GM21381 (cell line): ENCODE data around the gene PTMS.
"Not testable (repeated sequence)": the region's sequence is repeated elsewhere in the genome, so short reads cannot be mapped to it uniquely, and the experiment has no call there.

Experiments
- ATAC-seq: cut with Tn5 transposase; IDR thresholded peaks from one replicate; pipeline ENCODE4 v1.9.1; 2021; ENCODE audit warnings: mild to moderate bottlenecking, moderate library complexity; ENCODE audit not compliant: unreplicated experiment

PTMS gene

DNA sequence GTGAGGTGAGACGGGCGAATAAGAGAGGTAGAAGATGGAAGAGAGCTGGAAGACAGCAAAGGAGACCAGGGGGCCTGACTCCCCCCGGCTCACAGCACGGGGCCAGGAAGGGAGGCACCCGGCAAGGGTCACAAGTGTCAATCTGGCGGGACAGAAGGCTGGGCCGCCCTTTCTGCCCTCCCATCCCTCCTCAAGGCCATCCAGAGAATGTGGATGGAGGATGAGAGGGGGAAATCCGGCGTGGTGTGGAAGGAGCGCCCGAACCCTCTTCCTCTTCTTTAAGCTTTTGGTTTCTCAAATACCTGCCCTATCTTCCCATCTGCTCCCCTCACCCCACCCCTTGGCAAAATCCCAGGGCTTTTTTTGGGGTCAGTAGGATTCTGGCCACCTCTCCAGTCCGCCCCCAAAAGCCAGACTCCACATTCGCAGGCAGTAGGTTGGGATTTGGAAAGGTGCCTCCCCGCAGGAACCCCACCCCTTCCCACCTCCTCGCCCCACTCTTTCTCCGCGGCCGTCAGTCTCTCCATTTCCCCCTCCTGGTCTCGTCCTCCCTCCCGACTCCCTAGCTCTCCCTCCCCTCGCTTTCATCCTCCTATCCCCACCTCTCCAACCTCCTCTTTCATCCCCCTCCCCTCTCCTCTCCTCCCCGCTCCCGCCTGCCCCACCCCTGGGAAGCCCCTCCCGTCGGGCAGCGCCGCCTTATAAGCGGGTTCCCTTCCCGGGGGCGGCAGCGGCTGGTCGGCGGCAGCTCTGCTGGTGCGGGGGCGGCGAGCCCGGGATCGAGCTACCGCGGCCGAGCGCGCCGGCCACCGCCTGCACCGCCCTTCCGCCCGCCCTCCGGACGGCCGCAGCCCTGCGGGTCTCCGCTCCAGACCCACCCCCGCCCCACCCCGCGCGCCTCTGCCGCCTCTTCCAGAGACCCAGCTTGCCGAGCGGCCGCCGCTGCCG lies at the start of gene PTMS:
Gene PTMS, plus strand, starts transcription at position 730 of the 948 bp plus-strand sequence. CDS start 343 bp downstream, outside the sequence.
- ATAC-seq = peak; percentile 24

DNA sequence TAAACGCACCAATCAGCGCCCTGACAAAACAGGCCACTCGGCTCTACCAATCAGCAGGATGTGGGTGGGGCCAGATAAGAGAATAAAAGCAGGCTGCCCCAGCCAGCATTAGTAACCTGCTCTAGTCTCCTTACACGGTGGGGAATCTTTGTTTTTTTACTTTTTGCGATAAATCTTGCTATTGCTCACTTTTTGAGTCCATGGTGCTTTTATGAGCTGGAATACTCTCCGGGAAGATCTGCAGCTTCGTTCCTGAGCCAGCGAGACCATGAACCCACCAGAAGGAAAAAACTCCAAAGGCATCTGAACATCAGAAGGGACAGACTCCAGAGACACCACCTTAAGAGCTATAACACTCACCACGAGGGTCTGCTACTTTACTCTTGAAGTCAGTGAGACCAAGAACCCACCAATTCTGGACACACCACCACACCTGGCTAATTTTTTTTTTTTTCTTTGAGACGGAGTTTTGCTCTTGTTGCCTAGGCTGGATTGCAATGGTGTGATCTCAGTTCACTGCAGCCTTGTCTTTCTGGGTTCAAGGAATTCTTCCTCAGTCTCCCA lies 49.2 kb upstream of the PTMS start:
- ATAC-seq = no peak

- no peak for ATAC-seq
Measured at GRCh38 chr12:6722863-6723262, 43.3 kb upstream of the PTMS start.

DNA sequence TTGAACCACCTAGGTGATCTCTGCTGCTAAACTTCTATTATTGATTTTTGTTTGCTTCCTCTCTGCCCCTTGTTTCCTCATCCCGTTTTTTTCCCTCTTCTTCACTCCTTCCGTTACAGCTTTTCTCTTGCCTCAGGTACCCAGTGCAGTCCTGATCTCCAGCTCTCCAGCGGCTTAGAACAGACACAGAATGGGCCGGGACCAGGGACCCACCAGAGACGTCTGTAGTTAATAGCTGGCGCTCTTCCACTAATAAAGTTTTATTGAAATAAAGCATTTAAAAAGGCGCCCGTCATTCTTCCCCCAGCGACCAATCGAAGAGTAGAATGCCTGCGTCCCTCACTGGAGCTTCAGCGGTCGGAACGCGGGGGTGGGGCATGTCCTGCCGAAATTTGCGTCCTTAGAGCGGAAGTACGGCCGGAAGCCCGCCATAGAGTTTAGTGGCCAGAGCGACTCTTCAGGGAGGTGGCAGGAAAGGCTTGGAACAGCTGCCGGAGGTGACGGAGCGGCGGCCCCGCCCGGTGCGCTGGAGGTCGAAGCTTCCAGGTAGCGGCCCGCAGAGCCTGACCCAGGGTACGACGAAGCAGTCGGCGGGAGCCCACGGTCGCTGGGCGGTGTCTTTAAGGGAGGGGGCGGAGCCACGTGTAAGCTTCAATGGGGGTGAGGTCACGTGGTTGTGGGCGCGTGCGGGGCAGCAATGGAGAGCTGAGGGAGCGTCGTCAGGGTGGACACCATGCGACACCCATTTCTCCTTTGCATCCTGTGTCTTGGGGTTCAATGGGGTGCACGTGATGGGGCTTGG lies 42.4 kb upstream of the PTMS start, which contains the start of gene COPS7A:
Gene COPS7A, plus strand, starts transcription at position 440 of the 802 bp plus-strand sequence. CDS start 611 bp downstream, outside the sequence.
- peak; percentile 91 for ATAC-seq

GRCh38 chr12:6724409-6724797 lies 41.8 kb upstream of the PTMS start:
- peak; percentile 12 for ATAC-seq

DNA sequence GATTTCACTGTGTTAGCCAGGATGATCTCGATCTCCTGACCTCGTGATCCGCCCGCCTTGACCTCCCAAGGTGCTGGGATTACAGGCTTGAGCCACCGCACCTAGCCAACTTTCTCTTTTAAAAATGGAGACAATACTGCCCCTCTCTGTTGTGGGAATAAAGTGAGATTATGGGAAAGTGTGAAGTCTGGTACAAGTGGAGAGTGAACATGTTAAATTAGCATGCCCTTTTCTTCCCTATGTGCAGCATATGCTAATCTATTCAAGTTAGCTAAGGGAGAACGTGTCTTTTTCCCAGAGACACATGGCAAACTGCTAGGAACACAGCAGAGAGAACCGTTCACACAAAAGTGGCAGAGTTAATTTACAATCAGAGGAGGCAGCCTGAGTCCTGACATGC lies 40.8 kb upstream of the PTMS start:
- no peak for ATAC-seq

GRCh38 chr12:6729186-6729585 lies 37.0 kb upstream of the PTMS start:
- ATAC-seq = no peak

DNA sequence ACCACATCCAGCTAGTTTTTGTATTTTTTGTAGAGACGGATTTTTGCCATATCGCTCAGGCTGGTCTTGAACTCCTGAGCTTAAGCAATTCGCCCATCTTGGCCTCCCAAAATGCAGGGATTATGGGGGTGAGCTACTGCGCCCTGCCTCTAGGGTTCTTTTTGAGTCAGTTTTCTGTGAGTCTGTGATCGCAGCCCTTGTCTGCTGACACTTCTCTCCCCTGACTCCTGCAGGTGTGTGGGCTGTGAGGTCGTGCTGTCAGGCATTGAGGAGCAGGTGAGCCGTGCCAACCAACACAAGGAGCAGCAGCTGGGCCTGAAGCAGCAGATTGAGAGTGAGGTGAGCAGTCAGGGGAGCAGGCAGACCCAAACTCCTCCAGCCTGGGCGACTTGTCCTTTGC lies 36.0 kb upstream of the PTMS start:
- ATAC-seq = no peak

DNA sequence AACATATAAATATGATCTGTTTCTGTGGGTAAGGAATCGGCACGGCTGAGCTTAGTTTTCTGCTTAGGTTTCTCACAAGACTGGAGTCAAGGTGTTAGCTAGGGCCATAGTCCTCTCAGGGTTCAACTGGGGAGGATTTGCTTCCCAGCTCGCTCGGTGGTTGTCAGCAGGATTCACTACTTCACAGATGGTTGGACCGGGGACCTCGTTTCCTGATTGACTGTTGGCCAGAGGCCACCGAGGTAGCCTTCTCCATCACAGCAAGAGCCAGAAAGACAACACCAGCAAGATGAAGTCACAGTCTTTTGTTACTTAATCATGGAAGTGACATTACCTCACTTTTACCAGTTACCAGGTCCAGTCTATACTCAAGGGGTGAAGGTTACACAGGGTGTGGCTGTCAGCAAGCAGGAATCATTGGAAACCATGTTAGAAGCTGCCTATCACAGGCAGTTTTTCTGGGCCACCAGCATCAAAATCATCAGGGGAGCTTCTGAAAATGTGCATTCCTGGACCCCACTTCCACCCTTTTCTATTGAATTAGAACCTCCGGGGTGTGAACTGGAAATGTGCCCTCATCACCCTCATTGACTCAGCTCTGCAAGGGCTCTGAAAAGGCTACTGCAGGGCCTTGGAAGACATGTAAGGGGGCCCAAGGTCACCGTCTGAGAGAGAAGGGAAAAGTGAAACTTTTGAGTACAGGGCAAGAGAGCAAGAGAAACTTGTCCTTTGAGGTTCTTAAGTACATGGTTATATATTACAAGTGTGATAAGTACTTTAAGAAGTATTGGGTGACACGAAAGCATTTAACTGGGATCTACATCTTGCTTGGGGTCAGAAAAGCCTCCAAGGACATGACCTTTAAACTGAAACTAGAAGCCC lies 31.4 kb upstream of the PTMS start:
- no peak for ATAC-seq

DNA sequence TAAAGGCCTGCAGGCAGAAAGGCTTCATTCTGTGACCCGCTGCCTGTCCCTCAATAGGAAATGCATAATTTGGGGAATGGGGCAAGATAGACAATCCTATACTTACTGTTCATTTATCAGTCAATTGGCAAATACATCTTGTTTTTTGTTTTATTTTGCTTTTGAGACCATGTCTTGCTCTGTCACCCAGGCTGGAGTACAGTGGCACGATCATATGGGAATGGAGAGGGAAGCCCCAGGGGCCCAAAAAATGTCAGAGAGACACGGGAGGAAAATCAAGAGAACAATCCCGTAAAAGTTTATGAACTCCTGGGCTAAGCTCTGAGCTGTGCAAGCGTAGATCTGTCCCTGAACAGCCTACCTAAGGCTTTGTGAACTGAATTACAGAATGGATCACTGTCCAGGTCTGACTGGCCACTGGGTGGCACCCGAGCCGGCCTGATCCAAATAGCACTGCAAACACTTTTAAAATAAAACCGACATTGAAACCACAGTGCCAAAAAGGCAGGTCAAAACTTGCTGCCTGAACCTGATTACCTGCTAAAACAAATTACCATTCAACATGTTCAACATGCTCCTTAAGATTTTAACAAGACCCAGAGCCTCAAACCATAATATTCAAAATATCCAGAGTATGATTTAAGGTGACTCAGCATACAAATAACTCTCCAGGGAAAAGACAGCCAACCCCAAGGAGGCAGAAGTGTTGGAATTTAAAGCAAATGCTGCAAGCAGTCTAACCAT lies 30.5 kb upstream of the PTMS start:
- no peak for ATAC-seq

DNA sequence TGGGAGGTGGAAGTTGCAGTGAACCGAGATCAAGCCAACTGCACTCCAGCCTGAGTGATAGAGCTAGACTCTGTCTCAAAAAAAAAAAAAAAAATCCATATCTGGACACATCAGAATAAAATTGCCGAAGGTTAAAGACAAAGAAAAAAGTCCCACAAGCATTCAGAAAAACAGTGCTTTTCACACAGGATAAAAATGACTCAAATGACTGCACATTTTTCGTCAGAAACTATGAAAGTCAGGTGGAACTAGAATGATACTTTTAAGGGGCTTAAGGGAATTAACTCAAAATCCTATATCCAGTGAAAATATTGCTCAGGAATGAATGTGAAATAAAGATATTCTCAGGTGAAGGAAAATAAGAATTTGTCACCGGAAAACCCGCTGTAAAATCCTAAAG lies 29.4 kb upstream of the PTMS start:
- no peak for ATAC-seq

GRCh38 chr12:6742080-6742479 lies 24.1 kb upstream of the PTMS start:
- ATAC-seq = not testable (repeated sequence)

- no peak for ATAC-seq
Measured at GRCh38 chr12:6742834-6743233, 23.3 kb upstream of the PTMS start.

DNA sequence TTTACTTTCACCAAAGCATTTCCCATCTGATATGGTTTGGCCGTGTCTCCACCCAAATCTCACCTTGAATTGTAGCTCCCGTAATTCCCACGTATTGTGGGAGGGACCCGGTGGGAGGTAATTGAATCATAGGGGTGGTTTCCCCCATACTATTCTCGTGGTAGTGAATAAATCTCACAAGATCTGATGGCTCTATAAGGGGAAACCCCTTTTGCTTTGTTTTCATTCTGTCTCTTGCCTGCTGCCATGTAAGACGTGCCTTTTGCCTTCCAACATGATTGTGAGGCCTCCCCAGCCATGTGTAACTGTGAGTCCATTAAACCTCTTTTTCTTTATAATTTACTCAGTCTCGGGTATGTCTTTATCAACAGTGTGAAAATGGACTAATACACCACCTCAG lies 22.9 kb upstream of the PTMS start:
- ATAC-seq = not testable (repeated sequence)

GRCh38 chr12:6745741-6746525 lies 20.2 kb upstream of the PTMS start:
- ATAC-seq = no peak

DNA sequence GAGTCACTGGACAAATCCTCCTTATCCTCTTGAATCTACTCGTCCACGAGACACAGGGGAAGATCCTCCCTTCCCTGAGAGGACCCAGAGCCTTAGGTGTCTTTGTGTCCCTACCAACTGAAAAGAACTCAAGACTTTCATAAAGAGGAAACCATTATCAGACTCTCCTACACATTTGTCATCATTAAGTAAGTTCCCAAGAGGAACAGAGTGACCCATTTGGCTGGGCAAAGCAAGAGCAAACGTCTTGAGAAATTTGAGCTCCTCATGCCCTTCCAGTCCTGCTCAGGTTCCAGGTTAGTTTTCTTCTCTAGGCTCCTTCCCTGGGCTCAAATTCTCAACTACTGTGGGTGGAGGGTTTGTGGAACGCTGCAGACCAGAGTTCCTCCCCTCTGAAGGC lies 18.9 kb upstream of the PTMS start:
- ATAC-seq = no peak

DNA sequence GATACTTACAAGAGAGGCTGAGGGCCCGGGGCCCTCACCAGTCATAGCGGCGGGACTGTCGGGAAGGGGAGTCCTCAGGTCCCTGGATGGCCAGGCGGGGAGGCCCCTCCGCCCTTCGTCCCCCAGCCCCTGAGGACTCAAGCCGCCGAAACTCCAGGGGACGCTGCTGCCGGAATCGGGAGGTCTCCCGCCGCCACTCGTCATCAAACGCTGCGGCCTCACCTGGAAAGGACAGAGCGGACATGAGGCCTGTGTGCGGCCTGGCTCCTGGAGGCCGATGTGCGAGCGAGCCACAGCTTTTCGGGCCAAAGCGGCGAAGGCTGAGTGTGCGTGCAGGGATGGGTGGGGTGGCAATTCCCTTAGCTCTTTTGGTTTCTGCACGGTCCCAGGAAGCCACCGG lies 17.4 kb upstream of the PTMS start:
- no peak for ATAC-seq

GRCh38 chr12:6750506-6750905 lies 15.7 kb upstream of the PTMS start:
- no peak for ATAC-seq

DNA sequence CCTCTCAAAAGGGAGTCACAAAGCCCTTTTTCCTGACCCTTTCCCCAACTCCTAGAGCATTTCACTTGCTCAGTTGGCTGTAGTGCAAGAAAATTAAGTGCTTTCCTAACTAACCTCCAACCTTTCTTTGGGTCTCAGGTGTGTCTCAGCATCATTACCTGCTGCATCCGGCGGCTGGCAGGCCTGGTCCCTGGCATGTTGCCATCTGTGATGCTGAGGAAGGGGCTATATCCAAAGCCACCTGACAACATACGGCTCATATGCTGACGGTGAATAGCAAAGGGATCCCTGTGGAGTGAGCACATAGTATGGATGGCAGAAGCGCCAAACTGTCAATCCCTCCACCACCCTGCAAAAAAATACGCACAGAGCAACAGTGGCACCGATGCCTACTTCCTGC lies 14.4 kb upstream of the PTMS start:
- ATAC-seq = no peak
